ENCODE results near the gene TMEM263. TPM values are rescaled to one million over a fixed set of nuclear protein-coding genes. Genes with fewer than 3 reads are reported as not detected.
A peak's percentile ranks its signal among the peaks of the same experiment; 100 is the strongest.
"Not testable (repeated sequence)": the region's sequence is repeated elsewhere in the genome, so short reads cannot be mapped to it uniquely, and the experiment has no call there.

Gene TMEM263
- total and polyA plus RNA-seq, 5 donors, result 25.1 to 69.9 (median 58.0) TPM

GRCh38 chr12:106986135-106986534, 30.4 kb downstream of the TMEM263 start:
- DNase-seq, result no peak
- peak overlapping the region; percentile 89 for H3K4me3 ChIP-seq (ENCODE audit: low read length)
- WGBS, result 22% methylated on average over 4 of the region's 4 CpGs
- H3K27me3 ChIP-seq (ENCODE audit: control insufficient read depth, insufficient read depth), result no peaks in the 10 kb centered on the region
- intact Hi-C loops (cut with DNase I), result loop anchor here in 1 of 4 donors (10.0 kb wide), 1 partner anchor 109 kb away; the partner anchor contains the start of gene CRY1
- no peak for ATAC-seq
- H3K9me3 ChIP-seq (ENCODE audit: control insufficient read depth, low read length), result no peaks in the 10 kb centered on the region
- H3K4me1 ChIP-seq (ENCODE audit: control insufficient read depth, insufficient read depth, low read length), result peaks cover 12% of the 10 kb centered on the region
- peak overlapping the region; percentile 54 for H3K27ac ChIP-seq (ENCODE audit: low read length)

GRCh38 chr12:106986625-106987389, 31.1 kb downstream of the TMEM263 start, which contains the start of gene MTERF2:
MTERF2 (minus strand) TSS chr12:106987146; CDS start chr12:106978714, 8,432 bp downstream.
- DNase-seq (peak; percentile 95 to 97 (median 97)), ATAC-seq (peak; percentile 99 to 100)
- Histone ChIP-seq H3K4me3 (ENCODE audit: low read length) (peak within 1 kb of the TSS; percentile 89), H3K9me3 (ENCODE audit: control insufficient read depth, low read length) (no peaks in the 10 kb centered on the region), H3K27me3 (ENCODE audit: control insufficient read depth, insufficient read depth) (no peaks in the 10 kb centered on the region), H3K27ac (ENCODE audit: low read length) (peak within 1 kb of the TSS; percentile 99), H3K4me1 (ENCODE audit: control insufficient read depth, insufficient read depth, low read length) (peaks cover 11% of the 10 kb centered on the region)
- intact Hi-C loops (cut with DNase I), result loop anchor here in 1 of 4 donors (10.0 kb wide), 1 partner anchor 108 kb away; the partner anchor contains the start of gene CRY1
- under 1% methylated on average over 50 of the region's 50 CpGs for WGBS

- ATAC-seq, result no peak
- Histone ChIP-seq H3K27ac (ENCODE audit: low read length) (no peak overlapping the region), H3K9me3 (ENCODE audit: control insufficient read depth, low read length) (no peaks in the 10 kb centered on the region), H3K4me1 (ENCODE audit: control insufficient read depth, insufficient read depth, low read length) (peaks cover 8% of the 10 kb centered on the region), H3K27me3 (ENCODE audit: control insufficient read depth, insufficient read depth) (no peaks in the 10 kb centered on the region), H3K4me3 (ENCODE audit: low read length) (peak overlapping the region; percentile 89)
- 59% methylated on average over 6 of the region's 6 CpGs for WGBS
- peak in 1 of 3 donors; percentile 50 for DNase-seq
- intact Hi-C loops (cut with DNase I), result loop anchor here in 1 of 4 donors (10.0 kb wide), 1 partner anchor 107 kb away; the partner anchor contains the start of gene CRY1
Observed at GRCh38 chr12:106987846-106988245, 32.1 kb downstream of the TMEM263 start.

- intact Hi-C loops (cut with DNase I), result no loop called here
Observed at GRCh38 chr12:106994579-106995220, 39.0 kb downstream of the TMEM263 start.

GRCh38 chr12:106996102-106996501, 40.4 kb downstream of the TMEM263 start:
- H3K4me1 ChIP-seq (ENCODE audit: control insufficient read depth, insufficient read depth, low read length); H3K27me3 ChIP-seq (ENCODE audit: control insufficient read depth, insufficient read depth); intact Hi-C loops (cut with DNase I); ATAC-seq; H3K9me3 ChIP-seq (ENCODE audit: control insufficient read depth, low read length); DNase-seq; H3K4me3 ChIP-seq (ENCODE audit: low read length); H3K27ac ChIP-seq (ENCODE audit: low read length): not testable (repeated sequence)
- 97% methylated on average over 5 of the region's 5 CpGs for WGBS

More at GRCh38 chr12:106994579-106995220, 39.0 kb downstream of the TMEM263 start:
- H3K4me3 ChIP-seq (ENCODE audit: low read length), result no peak overlapping the region
- no peaks in the 10 kb centered on the region for H3K27me3 ChIP-seq (ENCODE audit: control insufficient read depth, insufficient read depth)
- H3K9me3 ChIP-seq (ENCODE audit: control insufficient read depth, low read length), result no peaks in the 10 kb centered on the region
- DNase-seq (no peak), ATAC-seq (no peak)
- H3K4me1 ChIP-seq (ENCODE audit: control insufficient read depth, insufficient read depth, low read length), result no peaks in the 10 kb centered on the region
- no peak overlapping the region for H3K27ac ChIP-seq (ENCODE audit: low read length)
- WGBS, result 47% methylated on average over 2 of the region's 2 CpGs

- WGBS, result 98% methylated on average over 1 of the region's 1 CpG
- intact Hi-C loops (cut with DNase I), result no loop called here
Observed at GRCh38 chr12:106997916-106998315, 42.2 kb downstream of the TMEM263 start.

GRCh38 chr12:106999446-106999845, 43.7 kb downstream of the TMEM263 start:
- ATAC-seq (no peak), DNase-seq (no peak)
- Histone ChIP-seq H3K4me3 (ENCODE audit: low read length) (no peak overlapping the region), H3K27me3 (ENCODE audit: control insufficient read depth, insufficient read depth) (no peaks in the 10 kb centered on the region), H3K9me3 (ENCODE audit: control insufficient read depth, low read length) (no peaks in the 10 kb centered on the region), H3K4me1 (ENCODE audit: control insufficient read depth, insufficient read depth, low read length) (no peaks in the 10 kb centered on the region), H3K27ac (ENCODE audit: low read length) (no peak overlapping the region)
- intact Hi-C loops (cut with DNase I), result no loop called here
- WGBS, result 75% methylated on average over 6 of the region's 6 CpGs

More at GRCh38 chr12:106997916-106998315, 42.2 kb downstream of the TMEM263 start:
- DNase-seq (no peak), ATAC-seq (no peak)
- Histone ChIP-seq H3K4me3 (ENCODE audit: low read length) (no peak overlapping the region), H3K27me3 (ENCODE audit: control insufficient read depth, insufficient read depth) (no peaks in the 10 kb centered on the region), H3K27ac (ENCODE audit: low read length) (no peak overlapping the region), H3K4me1 (ENCODE audit: control insufficient read depth, insufficient read depth, low read length) (no peaks in the 10 kb centered on the region), H3K9me3 (ENCODE audit: control insufficient read depth, low read length) (no peaks in the 10 kb centered on the region)

GRCh38 chr12:107002665-107003064, 47.0 kb downstream of the TMEM263 start:
- DNase-seq; H3K27ac ChIP-seq (ENCODE audit: low read length); H3K27me3 ChIP-seq (ENCODE audit: control insufficient read depth, insufficient read depth); H3K4me1 ChIP-seq (ENCODE audit: control insufficient read depth, insufficient read depth, low read length); H3K9me3 ChIP-seq (ENCODE audit: control insufficient read depth, low read length); intact Hi-C loops (cut with DNase I); H3K4me3 ChIP-seq (ENCODE audit: low read length); ATAC-seq: not testable (repeated sequence)
- WGBS, result 82% methylated on average over 4 of the region's 4 CpGs

GRCh38 chr12:107007411-107007810, 51.7 kb downstream of the TMEM263 start:
- ATAC-seq (no peak), DNase-seq (no peak)
- no peak overlapping the region for H3K4me3 ChIP-seq (ENCODE audit: low read length)
- no peak overlapping the region for H3K27ac ChIP-seq (ENCODE audit: low read length)
- no peaks in the 10 kb centered on the region for H3K27me3 ChIP-seq (ENCODE audit: control insufficient read depth, insufficient read depth)
- no peaks in the 10 kb centered on the region for H3K4me1 ChIP-seq (ENCODE audit: control insufficient read depth, insufficient read depth, low read length)
- H3K9me3 ChIP-seq (ENCODE audit: control insufficient read depth, low read length), result no peaks in the 10 kb centered on the region
- intact Hi-C loops (cut with DNase I), result no loop called here
- 93% methylated on average over 4 of the region's 4 CpGs for WGBS

GRCh38 chr12:107011519-107011918, 55.8 kb downstream of the TMEM263 start:
- 98% methylated on average over 2 of the region's 2 CpGs for WGBS
- intact Hi-C loops (cut with DNase I), result no loop called here
- Histone ChIP-seq H3K9me3 (ENCODE audit: control insufficient read depth, low read length) (no peaks in the 10 kb centered on the region), H3K4me3 (ENCODE audit: low read length) (no peak overlapping the region), H3K4me1 (ENCODE audit: control insufficient read depth, insufficient read depth, low read length) (no peaks in the 10 kb centered on the region), H3K27me3 (ENCODE audit: control insufficient read depth, insufficient read depth) (no peaks in the 10 kb centered on the region), H3K27ac (ENCODE audit: low read length) (no peak overlapping the region)
- DNase-seq (no peak), ATAC-seq (no peak)

All from right cardiac atrium (tissue), 5 donors.